ENCODE measurements around the gene KYAT1. TPM values are rescaled to one million over a fixed set of nuclear protein-coding genes. Genes with fewer than 3 reads are reported as not detected.

Gene KYAT1
- total and polyA plus RNA-seq, 2 of the 8 experiments (the other 6 are each of a cell fraction or from before 2014, with no cell fraction given): 30.4 to 42.2 TPM

DNA sequence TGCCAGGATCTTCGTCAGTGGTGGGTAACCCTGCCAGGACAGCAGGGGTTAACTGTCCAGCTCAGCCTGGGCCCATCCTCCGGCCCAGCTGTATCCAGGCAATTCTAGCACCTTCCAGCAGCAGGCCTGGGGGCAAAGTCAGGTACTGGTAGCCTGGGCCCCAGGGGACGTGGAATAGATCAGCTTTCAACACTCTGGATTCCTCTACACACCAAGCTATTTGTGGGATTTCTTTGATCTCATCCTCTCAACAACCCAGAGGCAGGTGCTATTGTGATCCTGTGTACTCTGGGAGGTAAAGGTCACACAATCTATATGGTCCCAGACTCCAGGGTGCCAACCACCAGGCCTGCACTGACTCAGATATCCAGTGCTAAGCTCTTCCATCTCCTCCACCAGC lies 43.4 kb downstream of the KYAT1 start (continued):
- TF ChIP-seq ASH2L (IDR thresholded peaks at IDR 0.05; ENCODE audit: low read length) (no peak), EZH2 (IDR thresholded peaks at IDR 0.05; ENCODE audit: low read depth, low read length, severe bottlenecking) (no peak)

Measured in H1 (cell line).